AG09319 (cell line): ENCODE measurements around the gene MYL10.

Experiments
- DNase-seq: peaks from one replicate; pipeline ENCODE4 v3.0.0-alpha.2; 2010; ENCODE audit warnings: low read depth; ENCODE audit errors: extremely low read depth
- CTCF ChIP-seq: IDR thresholded peaks from 2 replicates; pipeline ENCODE4 v1.5.1; 2011; ENCODE audit warnings: low read depth, mild to moderate bottlenecking, inconsistent platforms, low read length, moderate library complexity

The MYL10 gene

GRCh38 chr7:101589052-101589451 lies 40.0 kb downstream of the MYL10 start:
- TF ChIP-seq CTCF: no peak
- DNase-seq: no peak

- DNase-seq: no peak
Measured at GRCh38 chr7:101588131-101588935, 40.8 kb downstream of the MYL10 start.

GRCh38 chr7:101586906-101587677 lies 42.0 kb downstream of the MYL10 start:
- no peak for TF ChIP-seq CTCF
- DNase-seq: no peak

More at GRCh38 chr7:101588131-101588935, 40.8 kb downstream of the MYL10 start:
- no peak for TF ChIP-seq CTCF

- no peak for DNase-seq
- no peak for TF ChIP-seq CTCF
Measured at GRCh38 chr7:101586078-101586905, 42.8 kb downstream of the MYL10 start.

GRCh38 chr7:101582971-101583370 lies 46.1 kb downstream of the MYL10 start:
- DNase-seq: no peak
- no peak for TF ChIP-seq CTCF

- DNase-seq: no peak
- no peak for TF ChIP-seq CTCF
Measured at GRCh38 chr7:101581891-101582290, 47.2 kb downstream of the MYL10 start.
